ENCODE results near the gene RWDD1. TPM values are rescaled to one million over a fixed set of nuclear protein-coding genes. Genes with fewer than 3 reads are reported as not detected.

RWDD1 gene
- polyA plus RNA-seq, 1 of the 3 experiments (the other 2 are of a cell fraction), result 17.7 TPM

GRCh38 chr6:116535109-116535508 is 36.2 kb upstream of the RWDD1 start:
- peaks cover 0 to 8% of the 10 kb centered on the region in 2 experiments; a peak in 1 of 4 replicates for H3K4me1 ChIP-seq (ENCODE audit: control insufficient read depth in 1 of 2, insufficient read depth in 2 of 2, low read depth in 1 of 2, low read length in 1 of 2)
- no peaks in the 10 kb centered on the region for H3K9me3 ChIP-seq
- POLR2A ChIA-PET, result no interaction called here
- H3K36me3 ChIP-seq (replicated peaks in 1 of 2; ENCODE audit: control insufficient read depth in 1 of 2, insufficient read depth in 2 of 2, low read length in 1 of 2), result no peaks in the 10 kb centered on the region
- CTCF ChIA-PET, result interaction anchor here (0.7 to 4.5 kb wide), 21 partner anchors 9 to 317 kb away, joined by 3 to 55 read pairs (median 4); partner anchors contain the start of genes CALHM5, TRAPPC3L and TSPYL1
- H2AFZ ChIP-seq (ENCODE audit: low read depth), result no peak overlapping the region
- H3K4me2 ChIP-seq, result no peak overlapping the region
- no peaks in the 10 kb centered on the region for H3K79me2 ChIP-seq (ENCODE audit: insufficient read depth)
- no peak overlapping the region for H3K9ac ChIP-seq
- H3K27ac ChIP-seq (ENCODE audit: low read depth in 2 of 2, low read length in 1 of 2), result no peak overlapping the region
- TF ChIP-seq SIN3A (IDR thresholded peaks at IDR 0.05; ENCODE audit: borderline replicate concordance, low read depth, low read length) (no peak), FOXM1 (IDR thresholded peaks at IDR 0.05; ENCODE audit: low read depth) (no peak), CHD2 (IDR thresholded peaks at IDR 0.05; ENCODE audit: low read length, partially characterized antibody) (no peak), POLR2AphosphoS5 (IDR thresholded peaks at IDR 0.05; ENCODE audit: low read depth, low read length) (no peak), NRF1 (IDR thresholded peaks at IDR 0.05; ENCODE audit: low read depth, low read length) (no peak), ELF1 (IDR thresholded peaks at IDR 0.05) (no peak), RCOR1 (IDR thresholded peaks at IDR 0.05; ENCODE audit: low read length) (no peak), REST (IDR thresholded peaks at IDR 0.05; ENCODE audit: low read depth, low read length) (no peak)
- no peak for DNase-seq
- H3F3A ChIP-seq (replicated peaks; ENCODE audit: insufficient read depth), result peaks cover 3% of the 10 kb centered on the region
- no peaks in the 10 kb centered on the region for H3K27me3 ChIP-seq (ENCODE audit: insufficient read depth)
- H3K4me3 ChIP-seq (ENCODE audit: low read depth in 2 of 2, low read length in 1 of 2), result no peak overlapping the region
- H3K9me2 ChIP-seq, result no peaks in the 10 kb centered on the region
- H4K20me1 ChIP-seq (ENCODE audit: insufficient read depth), result no peaks in the 10 kb centered on the region

- no peak overlapping the region for H3K9ac ChIP-seq
- WGBS (ENCODE audit: low lambda C conversion rate), result 11% methylated on average over 4 of the region's 4 CpGs
- no peaks in the 10 kb centered on the region for H3K9me3 ChIP-seq
- H3K4me1 ChIP-seq (ENCODE audit: control insufficient read depth in 1 of 2, insufficient read depth in 2 of 2, low read depth in 1 of 2, low read length in 1 of 2), result peaks cover 0 to 8% of the 10 kb centered on the region in 2 experiments; a peak in 1 of 4 replicates
- no peak overlapping the region for H3K27ac ChIP-seq (ENCODE audit: low read depth in 2 of 2, low read length in 1 of 2)
- DNase-seq, result peak; percentile 34
- POLR2A ChIA-PET, result no interaction called here
- CTCF ChIA-PET, result interaction anchor here (1.0 to 7.4 kb wide), 7 partner anchors 9 to 267 kb away, joined by 3 to 60 read pairs (median 7); partner anchors contain the start of gene TRAPPC3L
- no peaks in the 10 kb centered on the region for H3K36me3 ChIP-seq (replicated peaks in 1 of 2; ENCODE audit: control insufficient read depth in 1 of 2, insufficient read depth in 2 of 2, low read length in 1 of 2)
- no peaks in the 10 kb centered on the region for H3K27me3 ChIP-seq (ENCODE audit: insufficient read depth)
- no peaks in the 10 kb centered on the region for H4K20me1 ChIP-seq (ENCODE audit: insufficient read depth)
- peaks cover 3% of the 10 kb centered on the region for H3F3A ChIP-seq (replicated peaks; ENCODE audit: insufficient read depth)
- TF ChIP-seq CTCF (IDR thresholded peaks at IDR 0.05), result peak; percentile 83
- TF ChIP-seq SMC3 (IDR thresholded peaks at IDR 0.05; ENCODE audit: low read depth, low read length), result peak; percentile 65
- TF ChIP-seq MXI1 (IDR thresholded peaks at IDR 0.05; ENCODE audit: low read depth, low read length), result no peak
- peak; percentile 67 for TF ChIP-seq RAD21 (IDR thresholded peaks at IDR 0.05; ENCODE audit: low read length)
- TF ChIP-seq RXRA (IDR thresholded peaks at IDR 0.05; ENCODE audit: borderline replicate concordance, low read depth), result no peak
- 0 out of 2 replicates have a peak, but pooled peaks have one; percentile 7 for TF ChIP-seq RFX5 (IDR thresholded peaks at IDR 0.05; ENCODE audit: low read length)
- no peak for TF ChIP-seq MAX (IDR thresholded peaks at IDR 0.05; ENCODE audit: low read depth)
- TF ChIP-seq CHD2 (IDR thresholded peaks at IDR 0.05; ENCODE audit: low read length, partially characterized antibody), result no peak
- H3K4me2 ChIP-seq, result no peak overlapping the region
- H3K79me2 ChIP-seq (ENCODE audit: insufficient read depth), result no peaks in the 10 kb centered on the region
- no peak overlapping the region for H2AFZ ChIP-seq (ENCODE audit: low read depth)
- H3K9me2 ChIP-seq, result no peaks in the 10 kb centered on the region
- no peak overlapping the region for H3K4me3 ChIP-seq (ENCODE audit: low read depth in 2 of 2, low read length in 1 of 2)
Observed at GRCh38 chr6:116536216-116536621, 35.1 kb upstream of the RWDD1 start.
